Lower lobe of right lung (tissue), 2 donors: ENCODE data around the gene REV3L. TPM values are rescaled to one million over a fixed set of nuclear protein-coding genes. Genes with fewer than 3 reads are reported as not detected.

ENCODE experiments used
- ATAC-seq, 2 donors: fragments of 200-7000 bp; cut with Tn5 transposase; one replicate each; pipeline ENCODE4 v1.9.1; 2020 to 2022; ENCODE audit warnings: mild to moderate bottlenecking in 2 of 2, moderate library complexity in 2 of 2
- DNase-seq: peaks from one replicate; pipeline ENCODE4 v3.0.0-alpha.2; 2020
- H3K27ac ChIP-seq: fragments of 200-600 bp; one replicate; pipeline ENCODE4 v1.8.0; 2022
- H3K27me3 ChIP-seq: fragments of 200-600 bp; one replicate; pipeline ENCODE4 v1.8.0; 2022; ENCODE audit warnings: low read depth
- H3K36me3 ChIP-seq: fragments of 200-600 bp; one replicate; pipeline ENCODE4 v1.8.0; 2022; ENCODE audit warnings: mild to moderate bottlenecking
- H3K4me1 ChIP-seq: fragments of 200-600 bp; one replicate; pipeline ENCODE4 v1.8.0; 2022
- H3K4me3 ChIP-seq: fragments of 200-600 bp; one replicate; pipeline ENCODE4 v1.8.0; 2022; ENCODE audit warnings: mild to moderate bottlenecking
- H3K9me3 ChIP-seq: fragments of 200-600 bp; one replicate; pipeline ENCODE4 v1.8.0; 2022
- intact Hi-C: fragments of 100-400 bp; cut with DNase I; formaldehyde crosslinking; loops from one replicate; pipeline ENCODE4 v1.11.0; 2022
- total RNA-seq: library from RNA; stranded (reverse); fragmentation: NEBNext Ultra II Directional; extraction: Animal tissue kit (Norgen Biotek cat#: 25700); gene quantifications from one replicate; pipeline ENCODE4 v1.2.1, GENCODE V29; 2021
- TF ChIP-seq, protein P1 (sequence below): fragments of 200-600 bp; IDR thresholded peaks from one replicate; pipeline ENCODE4 v1.8.0; 2022; ENCODE audit warnings: antibody characterized with exemption, mild to moderate bottlenecking
- donor health status: DM: no; HTN: yes; CAD: no; lungs with severe emphysema.

REV3L gene
- total RNA-seq, 1 donor from 2014 or later = 30.3 TPM

GRCh38 chr6:111250791-111251354 lies 232.1 kb downstream of the REV3L start:
- no peak for ATAC-seq

More at GRCh38 chr6:111250791-111251354, 232.1 kb downstream of the REV3L start:
- Histone ChIP-seq H3K36me3 (no peaks in the 10 kb centered on the region), H3K27ac (no peak overlapping the region), H3K4me1 (no peaks in the 10 kb centered on the region), H3K9me3 (no peaks in the 10 kb centered on the region), H3K4me3 (no peak overlapping the region), H3K27me3 (no peaks in the 10 kb centered on the region)
- DNase-seq = no peak
- intact Hi-C loops = no loop called here
- TF ChIP-seq, protein P1, sequence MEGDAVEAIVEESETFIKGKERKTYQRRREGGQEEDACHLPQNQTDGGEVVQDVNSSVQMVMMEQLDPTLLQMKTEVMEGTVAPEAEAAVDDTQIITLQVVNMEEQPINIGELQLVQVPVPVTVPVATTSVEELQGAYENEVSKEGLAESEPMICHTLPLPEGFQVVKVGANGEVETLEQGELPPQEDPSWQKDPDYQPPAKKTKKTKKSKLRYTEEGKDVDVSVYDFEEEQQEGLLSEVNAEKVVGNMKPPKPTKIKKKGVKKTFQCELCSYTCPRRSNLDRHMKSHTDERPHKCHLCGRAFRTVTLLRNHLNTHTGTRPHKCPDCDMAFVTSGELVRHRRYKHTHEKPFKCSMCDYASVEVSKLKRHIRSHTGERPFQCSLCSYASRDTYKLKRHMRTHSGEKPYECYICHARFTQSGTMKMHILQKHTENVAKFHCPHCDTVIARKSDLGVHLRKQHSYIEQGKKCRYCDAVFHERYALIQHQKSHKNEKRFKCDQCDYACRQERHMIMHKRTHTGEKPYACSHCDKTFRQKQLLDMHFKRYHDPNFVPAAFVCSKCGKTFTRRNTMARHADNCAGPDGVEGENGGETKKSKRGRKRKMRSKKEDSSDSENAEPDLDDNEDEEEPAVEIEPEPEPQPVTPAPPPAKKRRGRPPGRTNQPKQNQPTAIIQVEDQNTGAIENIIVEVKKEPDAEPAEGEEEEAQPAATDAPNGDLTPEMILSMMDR = no peak

Other genes starting within 250 kb of the REV3L start
- gene TRAF3IP2, start 122.7 kb upstream of the REV3L start, total RNA-seq = 37.5 TPM